HuH-7 (cell line): Measurements from ENCODE around the gene MRGPRD.

Experiments used
- DNase-seq: peaks from one replicate; pipeline ENCODE4 v3.0.0; 2011; ENCODE audit warnings: low spot score

The MRGPRD gene

DNA sequence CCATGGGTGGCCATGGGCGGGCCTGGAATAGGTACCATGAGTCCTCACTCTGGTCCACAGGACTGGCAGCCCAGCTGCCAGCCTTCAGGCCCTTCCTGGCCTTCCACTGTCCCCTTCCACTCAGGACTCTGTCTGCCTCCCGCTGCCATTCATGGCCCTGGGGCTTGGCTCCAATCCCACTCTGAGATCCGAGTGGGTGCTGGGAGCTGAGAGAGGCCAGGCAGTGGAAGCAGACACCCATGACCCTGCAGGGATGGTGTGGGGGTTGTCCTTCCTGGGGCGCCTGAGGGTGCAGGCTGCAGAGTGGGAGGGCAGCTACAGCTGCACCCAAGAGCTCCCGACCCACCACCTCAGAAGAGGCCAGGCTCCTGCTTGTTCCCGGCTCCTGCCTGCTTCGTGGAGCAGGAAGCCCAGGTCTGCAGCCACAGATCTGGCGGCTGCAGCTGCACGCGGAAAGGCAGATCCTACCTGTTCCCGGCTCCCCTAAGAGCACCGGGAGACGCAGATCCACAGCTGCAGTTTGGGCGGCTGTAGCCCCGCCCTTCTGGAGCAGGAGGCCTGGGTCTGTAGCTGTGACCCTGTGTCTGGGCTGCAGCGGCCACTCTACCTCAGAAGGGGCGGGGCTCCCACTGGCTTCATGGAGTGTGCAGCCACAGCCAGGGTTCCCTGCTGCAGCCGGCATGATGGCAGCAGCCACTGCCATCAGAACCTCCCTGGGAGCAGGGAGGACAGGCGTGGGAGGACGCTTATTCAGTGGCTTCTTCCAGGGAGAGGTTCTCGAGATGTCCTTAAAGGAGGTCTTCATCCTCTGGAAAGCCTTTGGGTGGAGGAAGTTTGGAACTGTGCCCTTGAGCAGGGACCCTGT, 49.6 kb downstream of the MRGPRD start:
- DNase-seq: no peak
